ENCODE results near the gene CCS.
"Not testable (repeated sequence)": the region's sequence is repeated elsewhere in the genome, so short reads cannot be mapped to it uniquely, and the experiment has no call there.

Gene CCS, protein sequence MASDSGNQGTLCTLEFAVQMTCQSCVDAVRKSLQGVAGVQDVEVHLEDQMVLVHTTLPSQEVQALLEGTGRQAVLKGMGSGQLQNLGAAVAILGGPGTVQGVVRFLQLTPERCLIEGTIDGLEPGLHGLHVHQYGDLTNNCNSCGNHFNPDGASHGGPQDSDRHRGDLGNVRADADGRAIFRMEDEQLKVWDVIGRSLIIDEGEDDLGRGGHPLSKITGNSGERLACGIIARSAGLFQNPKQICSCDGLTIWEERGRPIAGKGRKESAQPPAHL

DNA sequence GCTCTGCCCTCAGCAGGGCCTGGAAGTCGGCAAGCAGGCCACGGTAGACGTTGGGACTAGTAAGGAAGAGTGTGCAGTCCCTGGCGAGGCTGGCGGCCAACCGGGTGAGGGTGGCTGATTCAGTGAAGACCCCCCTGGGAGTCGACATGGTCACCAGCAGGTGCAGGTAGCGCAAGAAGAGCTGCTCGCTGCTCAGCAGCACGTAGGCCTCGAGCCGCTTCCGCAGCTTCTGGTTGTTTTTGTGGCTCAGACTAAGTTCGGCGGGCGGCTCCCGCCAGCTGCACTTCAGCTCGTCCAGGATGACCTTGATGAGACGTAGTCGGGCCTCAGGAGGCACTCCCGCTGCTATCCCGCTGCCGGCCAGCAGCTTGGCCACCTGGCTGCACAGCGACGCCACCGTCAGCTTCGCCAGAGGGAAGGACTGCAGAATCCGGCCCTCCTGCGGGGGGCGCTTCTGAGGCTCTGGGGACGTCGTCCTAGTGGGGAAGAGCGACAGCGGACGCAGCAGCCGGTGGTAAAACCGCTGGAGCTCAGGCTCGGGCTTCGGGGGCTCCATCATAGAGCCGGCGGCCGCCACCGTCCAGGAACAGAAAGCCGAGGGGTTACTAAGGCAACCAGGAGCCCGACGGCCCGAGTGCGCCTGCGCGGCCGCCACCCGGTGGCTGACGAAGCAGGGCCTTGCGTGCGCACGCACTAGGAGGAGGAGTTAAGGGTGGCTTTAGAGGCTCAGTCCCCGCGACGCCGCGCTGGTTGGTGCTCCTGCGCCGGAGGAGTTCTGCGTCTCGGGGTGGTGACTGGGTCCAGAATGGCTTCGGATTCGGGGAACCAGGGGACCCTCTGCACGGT is at the start of gene CCS, which contains the start of gene CCDC87:
CCS (plus strand) TSS at position 729 of the 846 bp plus-strand sequence; CDS start at position 806, 77 bp downstream.
CCDC87 (minus strand) TSS at position 607 of the 846 bp plus-strand sequence; CDS start at position 559, 48 bp downstream.
- DNase-seq: peak; percentile 98

DNA sequence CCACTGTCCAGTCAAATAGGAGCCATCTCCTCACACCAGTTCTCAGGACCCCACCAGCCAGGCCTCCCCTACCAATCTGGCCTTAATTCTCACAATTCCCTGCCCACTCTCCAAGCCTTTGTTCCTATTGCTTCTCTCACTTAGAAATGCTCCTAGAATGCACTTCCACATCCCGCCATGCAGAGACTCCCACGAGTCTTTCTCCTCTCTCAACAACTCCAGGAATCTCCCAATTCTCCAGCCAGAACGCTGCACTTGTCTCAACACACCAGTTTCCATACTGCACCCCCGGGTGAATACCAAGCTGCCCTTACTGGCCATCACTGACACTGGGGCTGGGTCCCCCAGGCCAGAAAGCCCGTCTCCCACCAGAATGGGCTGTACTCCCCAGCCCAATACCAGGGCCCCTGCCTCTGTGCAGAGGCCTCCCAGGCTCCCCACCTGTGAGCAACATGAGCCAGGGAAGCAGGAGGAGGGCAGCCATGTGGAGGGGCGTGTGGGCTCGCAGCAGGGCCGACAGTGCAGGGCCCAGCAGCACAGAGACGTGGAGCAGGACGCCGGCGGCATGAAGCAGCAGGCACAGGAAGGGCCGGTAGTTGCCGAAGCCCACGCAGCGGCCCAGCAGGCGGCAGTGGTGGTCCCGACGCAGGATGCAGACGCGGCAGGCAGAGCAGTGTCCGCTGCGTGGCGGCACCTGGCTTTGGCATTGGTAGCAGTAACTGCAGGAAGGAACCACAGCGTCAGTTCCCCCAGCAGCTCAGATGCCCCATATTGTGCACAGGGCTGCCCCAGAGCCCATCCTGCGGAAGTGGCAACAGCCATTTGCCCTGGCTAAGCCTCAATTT is 49.5 kb upstream of the CCS start:
- peak; percentile 34 for DNase-seq

DNA sequence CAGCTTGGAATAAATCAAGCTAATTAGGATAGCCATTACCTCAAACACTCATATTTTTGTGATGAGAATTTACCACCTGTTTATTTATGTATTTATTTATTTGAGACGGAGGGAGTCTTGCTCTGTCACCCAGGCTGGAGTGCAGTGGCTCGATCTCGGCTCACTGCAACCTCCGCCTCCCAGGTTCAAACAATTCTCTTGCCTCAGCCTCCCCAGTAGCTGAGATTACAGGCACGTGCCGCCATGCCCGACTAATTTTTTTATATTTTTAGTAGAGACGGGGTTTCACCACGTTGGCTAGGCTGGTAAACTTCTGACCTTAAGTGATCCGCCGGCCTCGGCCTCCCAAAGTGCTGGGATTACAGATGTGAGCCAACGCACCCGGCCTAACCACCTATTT is 48.0 kb upstream of the CCS start:
- not testable (repeated sequence) for DNase-seq

DNA sequence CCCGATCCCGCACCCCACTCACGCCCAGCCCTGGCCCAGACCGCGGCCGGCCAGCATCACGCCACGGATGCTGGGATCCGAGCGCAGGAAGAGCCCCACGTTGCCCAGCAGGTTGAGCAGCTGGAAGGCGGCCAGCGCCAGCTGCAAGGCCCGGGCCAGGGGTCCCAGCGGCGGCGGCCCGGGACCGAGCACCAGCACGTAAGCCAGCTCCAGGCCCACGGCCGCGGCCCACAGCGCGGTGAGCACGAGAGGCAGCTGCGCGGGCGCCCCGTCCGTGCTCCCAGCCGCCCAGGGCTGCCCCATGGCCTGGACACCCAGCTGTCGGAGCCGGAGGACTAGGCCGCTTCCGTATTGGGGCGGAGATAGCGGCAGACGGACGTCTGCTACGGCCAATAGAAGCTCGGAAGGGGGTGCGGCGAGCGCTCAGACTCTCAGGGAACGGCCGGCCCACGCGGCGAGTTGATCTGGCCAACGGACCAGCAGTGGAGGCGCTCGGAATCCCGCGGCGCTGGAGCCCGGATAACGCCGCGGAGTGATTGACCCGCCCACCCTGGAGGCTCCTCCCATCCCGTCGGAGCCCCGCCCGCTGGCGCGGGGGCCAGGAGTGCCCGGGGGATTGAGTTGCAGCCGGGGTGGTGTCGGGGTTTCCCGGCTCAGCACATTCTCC is 47.2 kb upstream of the CCS start, which contains the start of gene ZDHHC24:
ZDHHC24 (minus strand) TSS at position 348 of the 667 bp plus-strand sequence; CDS start at position 303, 45 bp downstream.
- DNase-seq: peak; percentile 61

DNA sequence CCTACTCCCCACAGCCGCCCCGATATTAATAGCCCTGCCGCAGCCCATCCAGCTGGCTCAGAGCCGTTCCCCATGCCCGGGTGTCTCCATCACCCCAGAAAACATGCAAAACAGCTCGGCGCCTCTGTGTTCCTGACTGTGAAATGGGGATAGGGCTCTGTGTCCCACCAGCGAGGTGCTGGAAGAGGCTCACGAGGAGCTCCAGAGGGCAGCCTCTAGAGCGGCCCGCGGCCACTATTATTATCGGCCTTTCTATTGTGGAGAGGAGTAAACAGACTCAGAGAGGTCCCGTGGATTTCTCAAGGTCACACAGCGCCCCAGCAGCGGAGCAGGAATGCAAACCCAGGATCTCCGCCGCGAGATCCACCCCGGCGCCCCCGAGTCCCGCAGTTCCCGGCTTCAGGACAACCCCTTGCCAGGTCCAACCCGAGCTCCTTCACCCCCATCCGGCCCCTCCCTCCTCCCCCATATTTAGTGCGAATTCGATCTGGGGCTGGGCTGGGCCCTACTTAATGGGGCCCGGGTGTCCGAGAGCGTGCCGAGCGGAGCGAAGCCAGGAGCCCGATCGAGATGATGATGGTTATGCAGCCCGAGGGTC is 46.5 kb upstream of the CCS start, which contains the start of gene ACTN3:
ACTN3 (plus strand) TSS at position 536 of the 598 bp plus-strand sequence; CDS start at position 571, 35 bp downstream.
- DNase-seq: no peak

DNA sequence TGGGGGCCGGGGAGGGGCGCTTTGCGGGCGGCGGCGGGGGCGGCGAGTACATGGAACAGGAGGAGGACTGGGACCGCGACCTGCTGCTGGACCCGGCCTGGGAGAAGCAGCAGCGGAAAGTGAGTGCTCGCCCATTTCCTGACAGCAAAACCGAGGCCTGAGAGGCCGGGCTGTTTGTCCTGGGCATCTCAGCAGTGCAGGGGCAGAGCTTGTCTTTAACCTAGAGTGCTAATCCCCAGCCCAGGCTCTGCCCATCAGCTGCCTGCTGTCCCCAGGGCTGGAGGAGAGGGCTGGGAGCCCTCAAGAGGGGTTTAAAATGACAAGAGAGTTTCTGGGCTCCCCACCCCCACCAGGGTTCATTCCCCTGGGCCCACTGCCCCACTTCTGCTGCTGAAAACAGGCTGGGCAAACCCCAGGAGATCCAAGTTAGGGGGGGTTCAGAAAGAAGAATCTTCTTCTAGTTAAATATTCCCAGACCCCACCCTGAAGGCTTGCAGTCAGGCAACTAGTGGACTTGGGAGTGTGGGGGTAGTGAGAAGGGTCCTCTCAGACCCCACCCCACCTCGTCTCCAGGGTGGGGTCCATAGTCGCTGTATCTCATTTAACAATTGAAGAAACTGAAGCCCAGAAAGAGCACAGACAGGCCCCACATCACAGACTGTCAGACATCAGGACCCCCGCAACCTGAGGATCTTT is 45.9 kb upstream of the CCS start:
- no peak for DNase-seq

- DNase-seq: no peak
These were observed 45.3 kb upstream of the CCS start for GRCh38 chr11:66547662-66548009.

GRCh38 chr11:66548041-66548440 is 44.9 kb upstream of the CCS start:
- DNase-seq: no peak

- no peak for DNase-seq
These were observed 44.0 kb upstream of the CCS start for GRCh38 chr11:66548774-66549630.

DNA sequence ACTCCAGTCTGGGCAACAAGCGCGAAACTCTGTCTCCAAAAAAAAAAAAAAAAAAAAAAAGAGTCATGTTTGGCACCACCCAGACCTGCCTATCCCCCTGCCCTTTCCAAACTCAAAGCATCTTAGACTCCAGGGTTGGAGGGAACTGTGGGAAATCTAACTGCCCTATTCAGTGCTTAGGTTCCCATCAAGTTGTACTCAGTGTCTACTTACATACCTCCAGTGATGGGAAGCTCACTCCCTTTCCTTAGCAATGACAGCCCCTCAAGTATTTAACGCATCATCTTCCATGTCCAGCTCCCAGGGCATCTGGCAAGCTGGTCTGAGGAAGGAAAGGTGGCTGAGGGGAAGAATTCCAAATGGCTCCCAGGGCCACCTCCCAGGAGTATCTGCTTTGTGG is 43.3 kb upstream of the CCS start:
- DNase-seq: no peak

- no peak for DNase-seq
These were observed 42.1 kb upstream of the CCS start for GRCh38 chr11:66550887-66551286.

- no peak for DNase-seq
These were observed 38.4 kb upstream of the CCS start for GRCh38 chr11:66554602-66555001.

GRCh38 chr11:66555416-66555815 is 37.6 kb upstream of the CCS start:
- DNase-seq: no peak

- DNase-seq: no peak
These were observed 36.9 kb upstream of the CCS start for GRCh38 chr11:66556086-66556485.

- DNase-seq: no peak
These were observed 35.2 kb upstream of the CCS start for GRCh38 chr11:66557733-66558326.

- no peak for DNase-seq
These were observed 33.7 kb upstream of the CCS start for GRCh38 chr11:66559142-66559865.

- DNase-seq: no peak
These were observed 32.9 kb upstream of the CCS start for GRCh38 chr11:66559866-66560676.

Data from activated CD4-positive, alpha-beta T cell treated with anti-CD3 and anti-CD28 coated beads for 1 hour (primary cell).